ENCODE data around the gene FOXA1.
"Not testable (repeated sequence)": the region's sequence is repeated elsewhere in the genome, so short reads cannot be mapped to it uniquely, and the experiment has no call there.

The FOXA1 gene

DNA sequence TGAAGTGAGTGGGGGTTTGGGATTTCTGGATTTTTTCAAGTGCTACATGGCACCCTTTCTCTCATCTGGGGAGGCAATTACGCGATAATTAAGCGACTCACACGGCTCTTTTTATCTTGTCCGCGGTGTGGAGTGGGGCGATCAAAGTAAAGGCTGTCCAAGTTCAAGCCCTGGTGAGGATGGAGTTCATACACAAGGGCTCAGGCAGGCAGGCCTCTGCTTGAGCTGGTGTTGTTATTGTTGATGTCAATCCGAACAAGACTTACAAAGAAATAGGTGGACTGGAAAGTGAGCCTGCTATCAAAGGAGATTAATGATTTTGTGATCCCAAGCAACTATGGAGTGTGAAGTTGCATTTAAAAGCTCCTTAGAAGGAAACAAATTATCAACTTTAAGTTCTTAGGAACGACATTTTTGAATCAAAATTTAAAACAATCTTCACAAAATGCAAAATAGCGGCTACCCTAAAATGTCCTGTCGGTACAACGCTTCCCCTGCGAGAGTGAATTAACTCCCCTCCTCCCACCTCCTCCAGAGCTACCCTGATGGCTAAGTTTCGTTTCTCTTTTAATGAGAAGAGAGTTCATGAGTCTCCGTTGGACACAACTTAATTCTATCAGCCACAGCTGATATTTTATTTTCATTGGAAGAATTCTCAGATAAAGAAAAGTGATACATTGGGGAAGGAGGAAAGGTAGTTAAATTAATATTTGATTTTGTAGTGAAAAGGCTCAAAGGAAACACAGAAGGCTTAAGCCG, 5.9 kb downstream of the FOXA1 start:
- DNase-seq = no peak

DNA sequence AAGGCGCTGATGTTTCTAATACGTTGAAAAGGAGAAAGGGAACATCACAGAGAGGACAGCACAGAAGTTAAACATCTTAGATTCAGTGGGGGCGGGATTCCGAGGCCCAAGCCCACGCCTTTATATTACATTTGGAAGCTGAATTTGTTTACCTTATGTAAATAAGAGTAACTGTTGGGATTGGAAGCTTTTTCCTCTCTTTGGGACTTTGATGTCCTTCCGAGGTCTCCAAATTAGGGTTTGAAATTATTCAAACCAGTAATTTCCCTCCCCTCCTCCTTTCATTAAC, 6.4 kb downstream of the FOXA1 start:
- no peak for DNase-seq

GRCh38 chr14:37587881-37588666, 7.0 kb downstream of the FOXA1 start:
- no peak for DNase-seq

- no peak for DNase-seq
Measured at GRCh38 chr14:37587131-37587803, 7.8 kb downstream of the FOXA1 start.

GRCh38 chr14:37586797-37587130, 8.3 kb downstream of the FOXA1 start:
- DNase-seq = no peak

DNA sequence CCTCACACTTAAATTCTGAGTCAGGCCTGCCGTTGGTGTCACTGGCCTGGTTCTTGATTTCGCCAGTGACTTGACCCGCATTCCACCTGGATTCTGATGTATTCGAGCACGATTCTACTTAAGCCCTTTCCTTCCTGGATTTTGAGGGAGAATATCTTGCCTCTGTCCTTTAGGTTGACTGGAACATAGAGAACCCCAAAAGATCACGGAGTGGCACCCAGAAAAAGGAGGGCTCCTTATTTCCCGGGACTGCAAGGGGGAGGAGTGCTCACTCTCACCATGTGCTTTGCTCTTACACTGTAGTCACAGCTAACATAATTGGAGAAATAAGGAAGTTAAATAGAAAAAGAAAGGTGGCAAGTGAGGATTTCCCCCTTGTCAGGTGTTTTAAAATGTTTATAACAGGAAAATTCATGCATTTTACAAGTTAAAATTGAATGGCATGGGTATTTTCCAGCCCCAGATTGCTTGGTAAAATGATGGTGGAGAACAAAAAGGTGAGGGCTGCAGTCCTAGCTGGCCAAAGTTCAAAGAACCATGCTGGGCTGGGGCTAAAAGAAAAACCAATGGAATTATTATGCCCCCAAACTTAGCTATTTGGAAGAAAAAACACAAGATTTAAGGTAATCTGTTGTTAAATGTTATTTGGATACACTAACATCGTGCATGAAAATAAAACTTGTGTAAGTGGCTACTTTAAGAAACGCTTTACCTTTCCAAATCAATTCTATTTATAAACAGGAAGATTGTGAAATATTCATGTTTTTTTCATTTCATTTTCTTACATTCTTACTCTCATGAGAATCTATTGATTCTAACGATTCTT, 8.9 kb downstream of the FOXA1 start:
- DNase-seq = no peak

- no peak for DNase-seq
Measured at GRCh38 chr14:37585101-37585511, 9.9 kb downstream of the FOXA1 start.

DNA sequence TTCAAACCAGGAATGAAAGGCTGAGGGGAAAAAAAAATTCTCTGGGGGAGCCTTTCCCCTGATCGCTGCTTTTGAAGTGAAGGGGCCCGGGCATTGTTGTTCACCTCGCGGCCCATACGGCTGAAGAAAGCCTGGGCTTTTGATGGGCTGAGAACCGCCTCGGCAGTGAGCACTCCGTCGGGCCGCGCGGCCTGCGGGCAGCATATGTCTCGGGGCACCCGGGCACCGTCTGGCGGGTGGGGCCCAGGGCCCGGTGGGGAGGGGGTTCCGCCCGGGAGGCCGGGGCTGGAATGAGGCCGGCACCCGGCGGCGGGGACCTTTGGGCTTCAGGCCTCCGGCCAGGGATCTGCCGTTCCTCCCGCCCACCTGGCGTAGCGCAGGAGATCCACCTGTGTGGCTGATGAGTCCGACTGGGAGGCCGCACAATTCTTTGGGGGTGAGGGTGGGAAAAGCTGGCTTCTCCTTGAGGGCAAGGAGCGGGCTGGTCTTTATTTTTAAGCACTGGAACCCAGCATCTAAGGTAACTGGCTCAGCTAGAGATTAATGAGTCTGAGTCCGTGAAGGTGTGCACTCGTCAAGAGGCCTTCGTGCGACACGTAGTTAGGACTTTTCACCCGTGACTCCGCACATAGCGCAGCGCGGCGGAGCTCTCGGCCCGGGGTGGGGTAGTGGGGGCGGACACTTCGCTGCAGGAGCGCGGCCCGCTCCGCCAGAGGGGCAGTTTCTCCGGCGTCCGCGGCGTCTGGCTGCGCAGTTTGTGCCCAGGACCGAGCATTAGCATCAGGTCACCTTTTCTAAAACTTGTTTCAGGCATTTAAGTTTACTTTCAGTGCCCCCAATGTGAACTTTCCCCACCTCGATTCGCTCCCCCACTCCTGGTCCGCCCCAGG, 10.6 kb downstream of the FOXA1 start:
- DNase-seq = no peak

- no peak for DNase-seq
Measured at GRCh38 chr14:37583358-37584210, 11.5 kb downstream of the FOXA1 start.

GRCh38 chr14:37580146-37580545, 14.9 kb downstream of the FOXA1 start:
- DNase-seq = no peak

DNA sequence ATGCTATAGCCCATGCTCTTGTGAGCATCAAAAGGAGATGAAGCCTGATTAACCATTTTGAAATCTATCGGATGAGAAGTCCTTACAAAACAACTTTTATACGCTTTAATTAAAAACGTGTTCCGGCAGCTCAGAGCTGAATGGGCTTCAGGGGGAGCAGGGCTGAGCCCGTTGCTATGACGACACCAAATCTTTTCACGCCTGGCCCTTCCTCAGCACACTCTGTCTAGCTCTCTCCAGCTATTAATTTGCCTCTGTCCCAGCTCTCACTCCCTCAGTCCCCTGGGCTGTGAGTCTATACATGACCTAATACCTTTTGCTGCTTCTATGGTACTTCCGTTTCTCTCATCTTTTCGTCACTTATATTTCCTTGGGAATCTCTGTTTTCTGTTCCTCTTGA, 15.8 kb downstream of the FOXA1 start:
- DNase-seq = no peak

DNA sequence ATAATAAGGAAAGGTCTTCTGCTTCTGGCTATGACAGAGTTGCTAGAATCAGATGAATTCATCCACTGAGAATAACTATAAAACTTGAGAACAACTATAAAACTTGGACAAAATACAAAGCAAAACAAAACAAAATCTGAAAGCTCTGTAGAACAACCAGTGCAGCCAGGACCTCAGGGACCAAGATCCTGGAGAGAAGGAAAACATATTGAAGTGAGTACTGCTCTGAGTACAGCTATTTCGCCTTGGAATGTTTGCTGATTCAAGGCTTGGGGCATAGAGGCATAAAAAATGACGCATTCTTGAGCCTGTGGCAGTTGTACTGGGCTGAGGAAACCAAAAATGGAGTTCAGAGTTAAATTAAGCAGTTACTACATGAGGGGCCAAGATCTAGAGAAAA, 21.7 kb downstream of the FOXA1 start:
- DNase-seq = no peak

GRCh38 chr14:37571391-37571790, 23.7 kb downstream of the FOXA1 start:
- no peak for DNase-seq

DNA sequence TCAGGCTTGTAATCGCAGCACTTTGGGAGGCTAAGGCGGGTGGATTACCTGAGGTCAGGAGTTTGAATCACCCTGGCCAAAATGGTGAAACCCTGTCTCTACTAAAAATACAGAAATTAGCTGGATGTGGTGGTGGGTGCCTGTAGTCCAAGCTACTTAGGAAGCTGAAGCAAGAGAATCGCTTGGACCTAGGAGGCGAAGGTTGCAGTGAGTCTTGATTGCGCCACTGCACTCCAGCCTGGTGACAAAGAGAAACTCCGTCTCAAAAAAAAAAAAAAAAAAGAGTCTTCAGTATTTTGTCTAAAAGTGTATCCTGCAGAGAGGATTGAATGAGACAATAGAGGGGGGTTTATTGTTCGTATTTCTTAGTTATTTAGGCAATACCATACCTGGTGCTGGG, 25.3 kb downstream of the FOXA1 start:
- DNase-seq = no peak

DNA sequence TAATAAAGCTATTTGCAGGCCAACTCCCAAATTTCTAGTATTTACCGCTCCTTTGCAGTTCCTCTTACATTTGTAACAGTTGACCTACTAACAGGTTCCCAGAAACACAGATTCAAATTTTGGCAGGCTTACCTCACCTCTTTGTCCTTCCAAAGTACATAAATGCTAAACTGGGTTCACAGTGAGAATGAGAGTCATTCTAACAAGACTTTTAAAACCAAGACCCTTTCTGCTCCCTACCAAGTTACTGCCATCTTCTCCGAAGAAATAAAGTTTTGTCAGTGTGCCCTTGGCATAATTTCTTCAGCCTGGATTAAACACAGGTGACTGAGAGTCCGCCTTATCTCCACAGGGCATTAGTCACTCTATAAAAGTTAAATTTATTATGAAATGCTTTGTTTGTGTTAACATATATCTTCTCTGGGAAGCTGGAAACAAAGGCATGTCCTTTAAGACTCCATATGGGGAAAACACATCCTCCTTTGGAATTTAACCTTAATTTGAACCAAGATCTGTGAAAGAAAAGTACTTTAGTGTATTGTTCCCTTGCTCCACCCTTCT, 28.2 kb downstream of the FOXA1 start:
- no peak for DNase-seq

DNA sequence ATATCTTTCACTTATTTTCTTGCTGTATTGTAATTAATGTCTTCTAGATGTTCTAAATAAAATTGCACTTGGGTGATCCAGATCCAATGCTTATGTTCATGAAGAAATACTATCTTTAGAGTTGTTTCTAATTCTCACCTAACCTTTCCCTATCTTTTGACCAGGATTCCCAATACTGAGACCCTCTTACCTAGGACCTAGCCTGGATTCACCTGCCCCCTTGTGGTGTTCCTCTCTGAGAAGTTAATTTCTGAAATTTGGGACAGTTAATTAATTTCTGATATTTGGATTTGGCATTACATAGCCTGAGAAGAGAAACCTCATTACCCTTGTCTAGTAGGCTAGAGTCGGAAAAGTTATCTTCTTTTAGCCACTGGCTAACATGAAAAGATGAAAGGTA, 29.5 kb downstream of the FOXA1 start:
- no peak for DNase-seq

DNA sequence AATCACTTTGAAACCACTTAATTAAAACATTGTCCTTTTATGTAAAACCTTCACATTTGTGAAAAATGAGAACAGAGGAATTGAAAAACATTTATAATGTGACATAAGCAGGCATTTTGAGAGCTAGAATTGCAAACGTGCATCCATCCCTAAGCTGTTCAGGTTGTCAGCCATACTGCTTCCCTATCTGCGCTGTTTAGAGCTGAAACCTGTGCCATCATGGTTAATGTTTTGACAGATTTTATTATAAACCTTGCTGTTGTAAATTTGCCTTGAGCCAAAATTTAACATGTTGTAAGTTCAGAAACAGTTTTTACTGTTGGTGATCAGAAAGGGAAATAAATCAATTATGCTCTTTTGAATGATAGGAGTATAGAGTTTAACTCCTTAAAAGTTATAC, 31.9 kb downstream of the FOXA1 start:
- no peak for DNase-seq

DNA sequence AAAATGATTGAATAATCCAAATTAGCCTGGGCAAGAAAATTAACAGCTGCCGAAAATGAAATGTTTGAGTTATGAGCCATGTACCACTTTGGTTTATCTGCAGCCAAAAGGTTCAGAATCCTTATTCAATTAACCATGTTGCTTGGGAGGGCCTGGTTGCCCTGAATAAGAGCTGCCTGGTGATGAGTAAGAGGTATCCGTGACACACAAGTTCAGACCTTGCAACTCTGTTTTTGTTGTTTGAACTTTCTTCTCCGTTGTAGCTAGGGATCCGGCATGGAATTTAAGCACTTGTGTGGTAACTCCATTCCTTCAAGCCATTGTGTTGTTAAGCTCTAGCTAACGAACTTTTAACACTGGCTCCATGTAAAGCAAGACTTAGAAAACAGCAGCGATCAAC, 35.7 kb downstream of the FOXA1 start:
- DNase-seq = no peak

GRCh38 chr14:37558740-37559139, 36.3 kb downstream of the FOXA1 start:
- no peak for DNase-seq

DNA sequence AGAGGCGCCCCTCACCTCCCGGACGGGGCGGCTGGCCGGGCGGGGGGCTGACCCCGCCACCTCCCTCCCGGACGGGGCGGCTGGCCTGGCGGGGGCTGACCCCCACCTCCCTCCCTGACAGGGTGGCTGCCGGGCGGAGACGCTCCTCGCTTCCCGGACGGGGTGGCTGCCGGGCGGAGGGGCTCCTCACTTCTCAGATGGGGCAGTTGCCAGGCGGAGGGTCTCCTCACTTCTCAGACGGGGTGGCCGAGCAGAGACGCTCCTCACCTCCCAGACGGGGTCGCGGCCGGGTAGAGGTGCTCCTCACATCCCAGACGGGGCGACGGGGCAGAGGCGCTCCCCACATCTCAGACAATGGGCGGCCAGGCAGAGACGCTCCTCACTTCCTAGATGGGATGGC, 39.5 kb downstream of the FOXA1 start:
- not testable (repeated sequence) for DNase-seq

- DNase-seq = no peak
Measured at GRCh38 chr14:37553935-37554550, 41.0 kb downstream of the FOXA1 start.

Data from NCI-H2107 (cell line).